ENCODE results near the gene ATP11A. TPM values are rescaled to one million over a fixed set of nuclear protein-coding genes. Genes with fewer than 3 reads are reported as not detected.

The ATP11A gene
- total and polyA plus RNA-seq, 2 donors (not counting 3 experiments of a cell fraction or from before 2014, with no cell fraction given) = 16.5 to 88.1 TPM

DNA sequence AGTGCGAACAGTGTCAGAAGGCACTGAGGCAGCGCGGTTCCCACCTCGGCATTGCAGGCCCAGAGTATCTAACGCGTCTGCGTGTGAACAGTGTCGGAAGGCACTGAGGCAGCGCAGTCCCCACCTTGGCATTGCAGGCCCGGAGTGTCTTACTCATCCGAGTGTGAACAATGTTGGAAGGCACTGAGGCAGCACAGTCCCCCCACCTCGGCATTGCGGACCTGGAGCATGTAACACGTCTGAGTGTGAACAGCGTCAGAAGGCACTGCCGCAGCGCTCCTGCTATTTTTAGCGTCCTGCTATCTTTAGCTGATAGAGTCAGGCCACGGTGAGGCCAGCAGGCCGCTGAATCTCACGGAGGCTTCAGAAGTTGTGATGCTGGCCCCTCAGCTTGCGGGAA lies 39.6 kb downstream of the ATP11A start:
- intact Hi-C loops (cut with micrococcal nuclease) = no loop called here
- POLR2A ChIA-PET = no interaction called here
- no peak overlapping the region for H3K27ac ChIP-seq (ENCODE audit: insufficient read depth, low read depth, low read length)

More for the DNA sequence above, 39.6 kb downstream of the ATP11A start:
- dilution Hi-C loops (cut with MboI; ENCODE audit: extremely low pct_ligation_motif_present, low sequenced_read_pairs) = no loop called here
- Histone ChIP-seq H3K9me3 (replicated peaks; ENCODE audit: control insufficient read depth, insufficient read depth, low read length) (no peaks in the 10 kb centered on the region), H3K4me2 (ENCODE audit: insufficient read depth, low read length) (no peak overlapping the region), H3K36me3 (ENCODE audit: control insufficient read depth in 2 of 2, extremely low read depth in 1 of 2, insufficient read depth in 2 of 2, low read length in 2 of 2) (no peaks in the 10 kb centered on the region), H2AFZ (ENCODE audit: low read depth, low read length) (no peak overlapping the region), H3K9me1 (replicated peaks; ENCODE audit: control insufficient read depth, extremely low read depth, insufficient read depth, low read length) (no peaks in the 10 kb centered on the region), H4K20me1 (replicated peaks; ENCODE audit: control insufficient read depth, extremely low read depth, insufficient read depth, low read length) (no peaks in the 10 kb centered on the region), H3K27me3 (ENCODE audit: control insufficient read depth in 2 of 2, insufficient read depth in 2 of 2, low read length in 2 of 2) (no peaks in the 10 kb centered on the region), H3K9ac (replicated peaks; ENCODE audit: extremely low read depth, insufficient read depth, low read length) (no peak overlapping the region), H3K4me3 (replicated peaks in 1 of 3; ENCODE audit: insufficient read depth in 1 of 3, low read depth in 1 of 3, low read length in 3 of 3) (no peak overlapping the region), H3K79me2 (ENCODE audit: control insufficient read depth, insufficient read depth, low read length) (peaks cover 15% of the 10 kb centered on the region), H3K4me1 (ENCODE audit: control insufficient read depth, extremely low read depth, insufficient read depth, low read length) (peaks cover 4% of the 10 kb centered on the region)
- no peak for TF ChIP-seq GATA2 (IDR thresholded peaks at IDR 0.05; ENCODE audit: insufficient read depth, insufficient read length, low read depth, low read length)
- TF ChIP-seq, protein P1, sequence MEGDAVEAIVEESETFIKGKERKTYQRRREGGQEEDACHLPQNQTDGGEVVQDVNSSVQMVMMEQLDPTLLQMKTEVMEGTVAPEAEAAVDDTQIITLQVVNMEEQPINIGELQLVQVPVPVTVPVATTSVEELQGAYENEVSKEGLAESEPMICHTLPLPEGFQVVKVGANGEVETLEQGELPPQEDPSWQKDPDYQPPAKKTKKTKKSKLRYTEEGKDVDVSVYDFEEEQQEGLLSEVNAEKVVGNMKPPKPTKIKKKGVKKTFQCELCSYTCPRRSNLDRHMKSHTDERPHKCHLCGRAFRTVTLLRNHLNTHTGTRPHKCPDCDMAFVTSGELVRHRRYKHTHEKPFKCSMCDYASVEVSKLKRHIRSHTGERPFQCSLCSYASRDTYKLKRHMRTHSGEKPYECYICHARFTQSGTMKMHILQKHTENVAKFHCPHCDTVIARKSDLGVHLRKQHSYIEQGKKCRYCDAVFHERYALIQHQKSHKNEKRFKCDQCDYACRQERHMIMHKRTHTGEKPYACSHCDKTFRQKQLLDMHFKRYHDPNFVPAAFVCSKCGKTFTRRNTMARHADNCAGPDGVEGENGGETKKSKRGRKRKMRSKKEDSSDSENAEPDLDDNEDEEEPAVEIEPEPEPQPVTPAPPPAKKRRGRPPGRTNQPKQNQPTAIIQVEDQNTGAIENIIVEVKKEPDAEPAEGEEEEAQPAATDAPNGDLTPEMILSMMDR (IDR thresholded peaks at IDR 0.05; ENCODE audit: extremely low read depth in 1 of 2, insufficient read depth in 1 of 2, low read depth in 1 of 2, low read length in 2 of 2) = no peak
- no peak for TF ChIP-seq JUN (IDR thresholded peaks at IDR 0.05; ENCODE audit: borderline replicate concordance, insufficient read depth, insufficient read length, low read depth)
- TF ChIP-seq, protein P2, sequence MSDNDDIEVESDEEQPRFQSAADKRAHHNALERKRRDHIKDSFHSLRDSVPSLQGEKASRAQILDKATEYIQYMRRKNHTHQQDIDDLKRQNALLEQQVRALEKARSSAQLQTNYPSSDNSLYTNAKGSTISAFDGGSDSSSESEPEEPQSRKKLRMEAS (IDR thresholded peaks at IDR 0.05; ENCODE audit: insufficient read depth, insufficient read length) = no peak
- TF ChIP-seq MYC (IDR thresholded peaks at IDR 0.05; ENCODE audit: low read depth, low read length) = no peak
- no peak for TF ChIP-seq FOS (IDR thresholded peaks at IDR 0.05; ENCODE audit: borderline replicate concordance, insufficient read depth, low read length)
- TF ChIP-seq EZH2 (IDR thresholded peaks at IDR 0.05; ENCODE audit: borderline replicate concordance, low read depth, low read length, severe bottlenecking) = no peak
- no peak for TF ChIP-seq POLR2A (IDR thresholded peaks at IDR 0.05; ENCODE audit: low read depth, low read length)
- TF ChIP-seq POLR2AphosphoS5 (IDR thresholded peaks at IDR 0.05; ENCODE audit: insufficient read depth, low read depth, low read length) = no peak
- no peak for FAIRE-seq
- DNase-seq (ENCODE audit: low read depth, low spot score) = no peak
- CTCF ChIA-PET = no interaction called here
- no TSS peak for BruUV-seq (replicated peaks)

Data from endothelial cell of umbilical vein (primary cell).